A673 (cell line): ENCODE data around the gene LRRN2. TPM values are rescaled to one million over a fixed set of nuclear protein-coding genes. Genes with fewer than 3 reads are reported as not detected.

Source experiments
- BruUV-seq: library from RNA; stranded (reverse); fragments of 400-500 nt; replicated peaks from 2 replicates; lab custom pipeline; 2021; lab: Mats Ljungman, UMichigan
- CTCF ChIA-PET: fragments of 300-600 bp; sonication (Branson Sonifier 250); formaldehyde crosslinking; loops from one replicate; lab custom pipeline; 2022; ENCODE audit warnings: antibody characterized with exemption; lab: Charles Lee
- POLR2A ChIA-PET: fragments of 300-600 bp; sonication (Branson Sonifier 250); formaldehyde crosslinking; loops from one replicate; lab custom pipeline; 2022; ENCODE audit warnings: antibody characterized with exemption; ENCODE audit not compliant: low non-redundant PET; lab: Charles Lee
- DNase-seq: peaks from one replicate; pipeline ENCODE4 v3.0.0-alpha.2; 2015; ENCODE audit warnings: low spot score
- H3K27ac ChIP-seq: fragments of 200-600 bp; sonication (generic); 2 replicates; pipeline ENCODE4 v1.5.1; 2016; ENCODE audit warnings: mixed run types, low read depth, mild to moderate bottlenecking, mixed read lengths, antibody characterized with exemption, low read length; ENCODE audit not compliant: poor library complexity, severe bottlenecking
- H3K27me3 ChIP-seq: fragments of 200-600 bp; sonication (generic); replicated peaks from 2 replicates; pipeline ENCODE4 v1.6.1; 2017; ENCODE audit warnings: mixed run types, low read depth, mild to moderate bottlenecking, mixed read lengths, antibody characterized with exemption, low read length; ENCODE audit not compliant: insufficient read depth, poor library complexity
- H3K36me3 ChIP-seq: fragments of 200-600 bp; sonication (generic); 2 replicates; pipeline ENCODE4 v1.6.1; 2016; ENCODE audit warnings: mixed run types, mild to moderate bottlenecking, mixed read lengths, antibody characterized with exemption, low read length; ENCODE audit not compliant: insufficient read depth, poor library complexity, severe bottlenecking
- H3K4me1 ChIP-seq: fragments of 200-600 bp; sonication (generic); 2 replicates; pipeline ENCODE4 v1.6.1; 2017; ENCODE audit warnings: mixed run types, mild to moderate bottlenecking, mixed read lengths, antibody characterized with exemption, low read length; ENCODE audit not compliant: insufficient read depth, poor library complexity, severe bottlenecking
- H3K4me3 ChIP-seq: fragments of 200-600 bp; sonication (generic); 2 replicates; pipeline ENCODE4 v1.5.1; 2016; ENCODE audit warnings: low read depth, mixed run types, mild to moderate bottlenecking, mixed read lengths, low read length; ENCODE audit not compliant: poor library complexity, severe bottlenecking
- H3K9me3 ChIP-seq: fragments of 200-600 bp; sonication (generic); 2 replicates; pipeline ENCODE4 v1.6.1; 2016; ENCODE audit warnings: mixed run types, low read depth, mild to moderate bottlenecking, mixed read lengths, antibody characterized with exemption, low read length; ENCODE audit not compliant: poor library complexity, severe bottlenecking
- EZH2 ChIP-seq: fragments of 200-600 bp; sonication (generic); IDR thresholded peaks from 2 replicates; pipeline ENCODE4 v1.6.1; 2017; ENCODE audit warnings: borderline replicate concordance, low read depth, mild to moderate bottlenecking, mixed read lengths, antibody characterized with exemption, low read length; ENCODE audit not compliant: poor library complexity, severe bottlenecking
- intact Hi-C: fragments of 100-400 bp; cut with micrococcal nuclease; formaldehyde crosslinking; loops from one replicate; pipeline ENCODE4 v1.10.0; 2022; ENCODE audit not compliant: unreplicated experiment
- total RNA-seq: library from RNA; stranded (reverse); gene quantifications from 2 replicates; pipeline ENCODE4 v1.2.3, GENCODE V29; 2021
- TF ChIP-seq, protein P1 (sequence below): fragments of 300-800, 200-600 bp; sonication (generic); conservative IDR thresholded peaks from 2 replicates; pipeline ENCODE4 v1.5.1; 2017; ENCODE audit warnings: low read depth, mild to moderate bottlenecking, antibody characterized with exemption, low read length, moderate library complexity, mixed read lengths

LRRN2 gene
- total RNA-seq, 1 experiment from 2014 or later = not detected

- POLR2A ChIA-PET = no interaction called here
- Histone ChIP-seq H3K4me3 (no peak overlapping the region), H3K36me3 (no peaks in the 10 kb centered on the region), H3K9me3 (no peaks in the 10 kb centered on the region), H3K27me3 (peaks cover 7% of the 10 kb centered on the region), H3K4me1 (no peaks in the 10 kb centered on the region), H3K27ac (no peak overlapping the region)
- TF ChIP-seq, protein P1, sequence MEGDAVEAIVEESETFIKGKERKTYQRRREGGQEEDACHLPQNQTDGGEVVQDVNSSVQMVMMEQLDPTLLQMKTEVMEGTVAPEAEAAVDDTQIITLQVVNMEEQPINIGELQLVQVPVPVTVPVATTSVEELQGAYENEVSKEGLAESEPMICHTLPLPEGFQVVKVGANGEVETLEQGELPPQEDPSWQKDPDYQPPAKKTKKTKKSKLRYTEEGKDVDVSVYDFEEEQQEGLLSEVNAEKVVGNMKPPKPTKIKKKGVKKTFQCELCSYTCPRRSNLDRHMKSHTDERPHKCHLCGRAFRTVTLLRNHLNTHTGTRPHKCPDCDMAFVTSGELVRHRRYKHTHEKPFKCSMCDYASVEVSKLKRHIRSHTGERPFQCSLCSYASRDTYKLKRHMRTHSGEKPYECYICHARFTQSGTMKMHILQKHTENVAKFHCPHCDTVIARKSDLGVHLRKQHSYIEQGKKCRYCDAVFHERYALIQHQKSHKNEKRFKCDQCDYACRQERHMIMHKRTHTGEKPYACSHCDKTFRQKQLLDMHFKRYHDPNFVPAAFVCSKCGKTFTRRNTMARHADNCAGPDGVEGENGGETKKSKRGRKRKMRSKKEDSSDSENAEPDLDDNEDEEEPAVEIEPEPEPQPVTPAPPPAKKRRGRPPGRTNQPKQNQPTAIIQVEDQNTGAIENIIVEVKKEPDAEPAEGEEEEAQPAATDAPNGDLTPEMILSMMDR = no peak
- TF ChIP-seq EZH2 = no peak
- BruUV-seq = no TSS peak
- intact Hi-C loops = no loop called here
- DNase-seq = no peak
- CTCF ChIA-PET = no interaction called here
These were observed 20.6 kb upstream of the LRRN2 start for GRCh38 chr1:204705888-204706837.

DNA sequence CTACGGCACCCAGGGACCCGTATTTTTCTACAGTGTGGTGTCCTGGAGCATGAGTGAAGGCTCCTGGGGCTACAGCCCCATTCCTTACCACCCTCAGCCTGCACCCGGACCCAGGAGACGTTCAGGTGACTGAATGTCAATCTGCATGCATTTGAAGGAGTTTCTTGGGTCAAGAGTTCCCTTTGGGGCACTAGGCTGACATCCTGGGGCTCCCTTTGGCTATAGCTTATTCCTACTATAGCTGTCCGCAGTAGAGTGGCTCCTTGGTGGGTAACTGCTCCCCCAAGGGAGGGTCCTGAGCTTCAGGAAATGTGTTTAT lies 19.9 kb upstream of the LRRN2 start:
- TF ChIP-seq, protein P1 = no peak
- TF ChIP-seq EZH2 = no peak
- Histone ChIP-seq H3K4me3 (no peak overlapping the region), H3K27me3 (peaks cover 4% of the 10 kb centered on the region), H3K4me1 (no peaks in the 10 kb centered on the region), H3K27ac (no peak overlapping the region), H3K36me3 (no peaks in the 10 kb centered on the region), H3K9me3 (no peaks in the 10 kb centered on the region)
- no peak for DNase-seq
- POLR2A ChIA-PET = no interaction called here
- CTCF ChIA-PET = no interaction called here
- intact Hi-C loops = no loop called here
- no TSS peak for BruUV-seq

DNA sequence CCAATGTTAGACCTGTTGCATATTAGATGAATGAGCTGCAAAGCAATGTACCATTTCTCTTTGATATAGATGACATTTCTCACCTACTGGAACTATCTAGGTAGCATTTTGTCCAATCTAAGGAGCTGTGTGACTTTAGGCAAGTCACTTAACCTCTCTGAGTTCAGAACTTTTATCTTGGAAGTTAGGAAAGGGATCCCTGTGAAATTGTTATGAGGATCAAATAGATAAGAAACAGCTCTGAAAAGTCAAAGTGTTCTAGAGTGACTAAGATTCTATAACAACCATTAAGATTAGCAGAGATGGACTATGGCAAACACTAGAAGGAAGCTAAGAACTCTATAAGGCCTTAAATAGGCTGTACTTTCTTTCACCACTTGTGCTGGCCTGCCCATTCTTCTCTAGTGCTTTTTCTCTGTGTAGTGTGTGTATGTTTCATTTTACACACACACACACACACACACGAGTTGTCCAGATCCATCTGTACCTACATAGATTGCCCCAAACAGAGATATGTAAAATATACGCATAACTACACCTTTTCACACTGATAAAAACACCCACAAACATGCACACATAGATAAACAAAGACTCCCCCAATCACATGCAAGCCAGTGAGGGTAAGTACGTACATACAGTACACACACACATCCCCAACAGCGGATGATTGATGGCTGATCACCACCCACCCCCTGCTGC lies 19.4 kb upstream of the LRRN2 start:
- H3K9me3 ChIP-seq = no peaks in the 10 kb centered on the region
- H3K36me3 ChIP-seq = no peaks in the 10 kb centered on the region
- ChIA-PET POLR2A (no interaction called here), CTCF (no interaction called here)
- H3K4me3 ChIP-seq = no peak overlapping the region
- no TSS peak for BruUV-seq
- TF ChIP-seq EZH2 = no peak
- TF ChIP-seq, protein P1 = no peak
- no peak for DNase-seq
- no peaks in the 10 kb centered on the region for H3K4me1 ChIP-seq
- intact Hi-C loops = no loop called here
- no peak overlapping the region for H3K27ac ChIP-seq
- H3K27me3 ChIP-seq = no peaks in the 10 kb centered on the region
